ENCODE results near the gene ZSCAN1. TPM values are rescaled to one million over a fixed set of nuclear protein-coding genes. Genes with fewer than 3 reads are reported as not detected.

The ZSCAN1 gene
- total RNA-seq, 2 experiments from 2014 or later: not detected

GRCh38 chr19:58059003-58059670, 25.3 kb downstream of the ZSCAN1 start, which contains the start of gene ZNF135:
Gene ZNF135, plus strand, starts transcription at chr19:58059282. Its CDS starts 721 bp downstream, at chr19:58060003.
- ChIA-PET POLR2A (interaction anchor here (0.8 to 1.2 kb wide), 3 partner anchors 9 to 57 kb away, joined by 3 to 4 read pairs (median 3); no protein-coding TSS in a partner anchor), CTCF (interaction anchor here (0.9 to 1.2 kb wide), 3 partner anchors 37 to 124 kb away, joined by 3 to 5 read pairs (median 3); partner anchors contain the start of gene ZNF274)
- Mint-ChIP-seq H3K4me3 (peak within 1 kb of the TSS; percentile 75), H3K9me3 (peaks cover 46% of the 10 kb centered on the region), H3K36me3 (ENCODE audit: low read depth) (peaks cover 39% of the 10 kb centered on the region), H3K4me1 (ENCODE audit: low read depth) (peaks cover 3% of the 10 kb centered on the region), H3K27me3 (peaks cover 18% of the 10 kb centered on the region), H3K27ac (peak within 1 kb of the TSS; percentile 78)
- peak; percentile 81 for DNase-seq
- intact Hi-C loops (cut with micrococcal nuclease): no loop called here
- ATAC-seq: peak; percentile 95
- TF ChIP-seq, protein P1, sequence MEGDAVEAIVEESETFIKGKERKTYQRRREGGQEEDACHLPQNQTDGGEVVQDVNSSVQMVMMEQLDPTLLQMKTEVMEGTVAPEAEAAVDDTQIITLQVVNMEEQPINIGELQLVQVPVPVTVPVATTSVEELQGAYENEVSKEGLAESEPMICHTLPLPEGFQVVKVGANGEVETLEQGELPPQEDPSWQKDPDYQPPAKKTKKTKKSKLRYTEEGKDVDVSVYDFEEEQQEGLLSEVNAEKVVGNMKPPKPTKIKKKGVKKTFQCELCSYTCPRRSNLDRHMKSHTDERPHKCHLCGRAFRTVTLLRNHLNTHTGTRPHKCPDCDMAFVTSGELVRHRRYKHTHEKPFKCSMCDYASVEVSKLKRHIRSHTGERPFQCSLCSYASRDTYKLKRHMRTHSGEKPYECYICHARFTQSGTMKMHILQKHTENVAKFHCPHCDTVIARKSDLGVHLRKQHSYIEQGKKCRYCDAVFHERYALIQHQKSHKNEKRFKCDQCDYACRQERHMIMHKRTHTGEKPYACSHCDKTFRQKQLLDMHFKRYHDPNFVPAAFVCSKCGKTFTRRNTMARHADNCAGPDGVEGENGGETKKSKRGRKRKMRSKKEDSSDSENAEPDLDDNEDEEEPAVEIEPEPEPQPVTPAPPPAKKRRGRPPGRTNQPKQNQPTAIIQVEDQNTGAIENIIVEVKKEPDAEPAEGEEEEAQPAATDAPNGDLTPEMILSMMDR (IDR thresholded peaks at IDR 0.05): no peak

- ATAC-seq (peak; percentile 25), DNase-seq (no peak)
- POLR2A ChIA-PET: interaction anchor here (0.8 kb wide), 1 partner anchor 8 kb away, joined by 3 read pairs; no protein-coding TSS in a partner anchor
- Mint-ChIP-seq H3K27me3 (peaks cover 15% of the 10 kb centered on the region), H3K27ac (peak overlapping the region; percentile 78), H3K9me3 (peaks cover 45% of the 10 kb centered on the region), H3K4me1 (ENCODE audit: low read depth) (peaks cover 3% of the 10 kb centered on the region), H3K4me3 (peak overlapping the region; percentile 75), H3K36me3 (ENCODE audit: low read depth) (peaks cover 38% of the 10 kb centered on the region)
- TF ChIP-seq, protein P1 (IDR thresholded peaks at IDR 0.05): no peak
- intact Hi-C loops (cut with micrococcal nuclease): no loop called here
- CTCF ChIA-PET: interaction anchor here (0.9 to 1.2 kb wide), 2 partner anchors 38 to 96 kb away, joined by 3 to 5 read pairs; no protein-coding TSS in a partner anchor
These were observed 25.9 kb downstream of the ZSCAN1 start for GRCh38 chr19:58059671-58060078.

DNA sequence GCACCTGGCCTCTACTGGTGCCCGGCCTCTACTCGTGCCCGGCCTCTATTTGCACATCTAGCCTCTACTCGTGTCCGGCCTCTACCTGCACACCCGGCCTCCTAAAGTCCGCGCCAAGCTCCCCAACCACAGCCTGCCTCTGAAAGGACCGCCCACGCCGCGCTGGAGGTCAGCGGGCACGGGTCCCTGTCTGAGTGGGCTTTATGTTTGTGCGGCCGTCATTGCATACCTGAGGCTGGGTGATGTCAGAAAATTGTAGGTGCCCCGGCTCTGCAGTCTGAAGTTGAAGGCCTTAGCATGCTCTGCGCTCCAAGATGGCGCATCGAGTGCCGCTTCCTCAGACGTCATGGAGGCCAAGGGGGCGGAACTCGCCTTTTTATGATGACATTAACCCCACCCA, 26.4 kb downstream of the ZSCAN1 start:
- Mint-ChIP-seq H3K27ac (no peak overlapping the region), H3K36me3 (ENCODE audit: low read depth) (peaks cover 38% of the 10 kb centered on the region), H3K9me3 (peaks cover 46% of the 10 kb centered on the region), H3K27me3 (peaks cover 11% of the 10 kb centered on the region), H3K4me3 (peak overlapping the region; percentile 75), H3K4me1 (ENCODE audit: low read depth) (peaks cover 3% of the 10 kb centered on the region)
- TF ChIP-seq, protein P1 (IDR thresholded peaks at IDR 0.05): no peak
- no peak for DNase-seq
- ATAC-seq: no peak
- POLR2A ChIA-PET: no interaction called here
- CTCF ChIA-PET: no interaction called here
- intact Hi-C loops (cut with micrococcal nuclease): no loop called here

DNA sequence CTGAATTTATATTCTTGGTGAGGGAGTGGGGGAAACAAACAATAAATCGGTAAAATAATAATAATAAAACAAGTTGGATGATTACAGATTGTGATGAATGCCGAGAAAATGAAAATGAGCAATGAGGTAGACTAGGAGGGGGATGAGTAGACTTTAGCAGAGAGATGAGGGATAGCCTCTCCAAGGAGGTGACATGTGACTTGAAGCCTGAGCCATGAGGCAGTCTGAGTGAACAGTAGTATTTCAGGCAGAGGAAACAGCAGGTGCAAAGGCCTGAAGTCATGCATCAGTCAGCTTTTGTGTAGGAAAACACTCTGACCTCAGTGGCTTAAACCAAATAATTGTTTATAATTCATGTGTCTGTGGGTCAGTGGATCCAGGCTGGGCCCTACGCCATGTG, 29.9 kb downstream of the ZSCAN1 start:
- H3K4me3 Mint-ChIP-seq: no peak overlapping the region
- TF ChIP-seq, protein P1 (IDR thresholded peaks at IDR 0.05): no peak
- H3K27ac Mint-ChIP-seq: no peak overlapping the region
- DNase-seq: no peak
- intact Hi-C loops (cut with micrococcal nuclease): no loop called here
- POLR2A ChIA-PET: no interaction called here
- CTCF ChIA-PET: no interaction called here
- peaks cover 63% of the 10 kb centered on the region for H3K9me3 Mint-ChIP-seq
- ATAC-seq: no peak
- peaks cover 2% of the 10 kb centered on the region for H3K27me3 Mint-ChIP-seq
- peaks cover 59% of the 10 kb centered on the region for H3K36me3 Mint-ChIP-seq (ENCODE audit: low read depth)
- peaks cover 3% of the 10 kb centered on the region for H3K4me1 Mint-ChIP-seq (ENCODE audit: low read depth)

GRCh38 chr19:58067240-58067912, 33.6 kb downstream of the ZSCAN1 start:
- ChIA-PET CTCF (no interaction called here), POLR2A (interaction anchor here (0.7 kb wide), 1 partner anchor 8 kb away, joined by 3 read pairs; the partner anchor contains the start of gene ZNF135)
- Mint-ChIP-seq H3K4me3 (no peak overlapping the region), H3K36me3 (ENCODE audit: low read depth) (peaks cover 47% of the 10 kb centered on the region), H3K9me3 (peaks cover 64% of the 10 kb centered on the region), H3K27ac (no peak overlapping the region), H3K4me1 (ENCODE audit: low read depth) (no peaks in the 10 kb centered on the region), H3K27me3 (no peaks in the 10 kb centered on the region)
- intact Hi-C loops (cut with micrococcal nuclease): no loop called here
- ATAC-seq: no peak
- TF ChIP-seq, protein P1 (IDR thresholded peaks at IDR 0.05): no peak
- no peak for DNase-seq

Data from activated CD8-positive, alpha-beta T cell treated with anti-CD3 and anti-CD28 coated beads for 36 hours (primary cell).